ENCODE results near the gene UST. TPM values are rescaled to one million over a fixed set of nuclear protein-coding genes. Genes with fewer than 3 reads are reported as not detected.
"Not testable (repeated sequence)": the region's sequence is repeated elsewhere in the genome, so short reads cannot be mapped to it uniquely, and the experiment has no call there.

The UST gene
- total RNA-seq, 2 experiments from 2014 or later = 1.9 to 3.7 TPM

GRCh38 chr6:149102324-149102723 is 355.5 kb downstream of the UST start:
- intact Hi-C loops (cut with DNase I, micrococcal nuclease) = no loop called here
- Mint-ChIP-seq H3K27ac (no peak overlapping the region), H3K27me3 (no peaks in the 10 kb centered on the region), H3K9me3 (peaks cover 6% of the 10 kb centered on the region), H3K4me1 (ENCODE audit: low read depth) (no peaks in the 10 kb centered on the region), H3K4me3 (no peak overlapping the region), H3K36me3 (ENCODE audit: low read depth) (peaks cover 13% of the 10 kb centered on the region)
- Histone ChIP-seq H3K36me3 (ENCODE audit: insufficient read depth, low read length) (no peaks in the 10 kb centered on the region), H3K27me3 (ENCODE audit: control insufficient read depth in 1 of 2, insufficient read depth in 2 of 2, low read length in 2 of 2) (no peaks in the 10 kb centered on the region), H3K4me1 (ENCODE audit: insufficient read depth, low read length) (peaks cover 2% of the 10 kb centered on the region), H3K4me3 (ENCODE audit: low read length) (no peak overlapping the region), H3K27ac (ENCODE audit: low read depth in 1 of 2, low read length in 2 of 2) (no peak overlapping the region), H3K9me3 (ENCODE audit: control insufficient read depth in 1 of 2, insufficient read depth in 1 of 2, low read length in 2 of 2) (peaks cover 2 to 20% of the 10 kb centered on the region in 2 experiments)
- no peak for ATAC-seq (ENCODE audit: poor library complexity)
- no peak for DNase-seq
- POLR2A ChIA-PET = no interaction called here
- CTCF ChIA-PET = no interaction called here
- no peak for TF ChIP-seq CTCF (IDR thresholded peaks at IDR 0.05)

DNA sequence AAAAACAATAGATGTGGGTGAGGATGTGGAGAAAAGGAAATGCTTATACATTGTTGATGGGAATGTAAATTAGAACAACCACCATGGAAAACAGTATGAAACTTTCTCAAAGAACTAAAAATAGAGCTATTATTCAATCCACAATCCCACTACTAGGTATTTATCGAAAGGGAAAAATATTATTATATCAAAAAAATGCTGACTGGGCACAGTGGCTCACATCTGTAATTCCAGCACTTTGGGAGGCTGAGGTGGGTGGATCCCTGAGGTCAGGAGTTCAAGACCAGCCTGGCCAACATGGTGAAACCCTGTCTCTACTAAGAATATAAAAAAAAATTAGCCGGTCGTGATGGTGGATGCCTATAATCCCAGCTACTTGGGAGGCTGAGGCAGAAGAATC is 357.1 kb downstream of the UST start:
- H3K4me1 ChIP-seq (ENCODE audit: insufficient read depth, low read length); DNase-seq; H3K27me3 Mint-ChIP-seq; H3K27me3 ChIP-seq (ENCODE audit: control insufficient read depth in 1 of 2, insufficient read depth in 2 of 2, low read length in 2 of 2); intact Hi-C loops (cut with DNase I, micrococcal nuclease); H3K36me3 ChIP-seq (ENCODE audit: insufficient read depth, low read length); H3K9me3 ChIP-seq (ENCODE audit: control insufficient read depth in 1 of 2, insufficient read depth in 1 of 2, low read length in 2 of 2); H3K4me3 ChIP-seq (ENCODE audit: low read length); ATAC-seq (ENCODE audit: poor library complexity); H3K9me3 Mint-ChIP-seq; POLR2A ChIA-PET; H3K27ac Mint-ChIP-seq; H3K36me3 Mint-ChIP-seq (ENCODE audit: low read depth); H3K4me3 Mint-ChIP-seq; H3K4me1 Mint-ChIP-seq (ENCODE audit: low read depth); H3K27ac ChIP-seq (ENCODE audit: low read depth in 1 of 2, low read length in 2 of 2); CTCF ChIA-PET: not testable (repeated sequence)

- Histone ChIP-seq H3K4me3 (ENCODE audit: low read length) (no peak overlapping the region), H3K27ac (ENCODE audit: low read depth in 1 of 2, low read length in 2 of 2) (no peak overlapping the region), H3K4me1 (ENCODE audit: insufficient read depth, low read length) (no peaks in the 10 kb centered on the region), H3K27me3 (ENCODE audit: control insufficient read depth in 1 of 2, insufficient read depth in 2 of 2, low read length in 2 of 2) (no peaks in the 10 kb centered on the region), H3K9me3 (ENCODE audit: control insufficient read depth in 1 of 2, insufficient read depth in 1 of 2, low read length in 2 of 2) (no peaks in the 10 kb centered on the region), H3K36me3 (ENCODE audit: insufficient read depth, low read length) (no peaks in the 10 kb centered on the region)
- POLR2A ChIA-PET = no interaction called here
- no peaks in the 10 kb centered on the region for H3K9me3 Mint-ChIP-seq
- ATAC-seq (ENCODE audit: poor library complexity) (no peak), DNase-seq (no peak)
- H3K27me3 Mint-ChIP-seq = no peaks in the 10 kb centered on the region
- no peak overlapping the region for H3K4me3 Mint-ChIP-seq
- CTCF ChIA-PET = no interaction called here
- no peaks in the 10 kb centered on the region for H3K36me3 Mint-ChIP-seq (ENCODE audit: low read depth)
- H3K4me1 Mint-ChIP-seq (ENCODE audit: low read depth) = peaks cover 5% of the 10 kb centered on the region
- intact Hi-C loops (cut with DNase I, micrococcal nuclease) = no loop called here
- TF ChIP-seq CTCF (IDR thresholded peaks at IDR 0.05) = no peak
- no peak overlapping the region for H3K27ac Mint-ChIP-seq
These were observed 360.7 kb downstream of the UST start for GRCh38 chr6:149107520-149107919.

- H3K27me3 Mint-ChIP-seq = no peaks in the 10 kb centered on the region
These were observed 361.4 kb downstream of the UST start for GRCh38 chr6:149108038-149108748.

More at GRCh38 chr6:149108038-149108748, 361.4 kb downstream of the UST start:
- Histone ChIP-seq H3K4me1 (ENCODE audit: insufficient read depth, low read length) (peaks cover 5% of the 10 kb centered on the region), H3K27ac (ENCODE audit: low read depth in 1 of 2, low read length in 2 of 2) (no peak overlapping the region), H3K36me3 (ENCODE audit: insufficient read depth, low read length) (no peaks in the 10 kb centered on the region), H3K4me3 (ENCODE audit: low read length) (no peak overlapping the region), H3K27me3 (ENCODE audit: control insufficient read depth in 1 of 2, insufficient read depth in 2 of 2, low read length in 2 of 2) (no peaks in the 10 kb centered on the region), H3K9me3 (ENCODE audit: control insufficient read depth in 1 of 2, insufficient read depth in 1 of 2, low read length in 2 of 2) (no peaks in the 10 kb centered on the region)
- POLR2A ChIA-PET = no interaction called here
- intact Hi-C loops (cut with DNase I, micrococcal nuclease) = no loop called here
- ATAC-seq (ENCODE audit: poor library complexity) (no peak), DNase-seq (no peak)
- TF ChIP-seq CTCF (IDR thresholded peaks at IDR 0.05) = no peak
- CTCF ChIA-PET = no interaction called here
- Mint-ChIP-seq H3K9me3 (no peaks in the 10 kb centered on the region), H3K4me3 (no peak overlapping the region), H3K27ac (no peak overlapping the region), H3K36me3 (ENCODE audit: low read depth) (no peaks in the 10 kb centered on the region), H3K4me1 (ENCODE audit: low read depth) (peaks cover 12% of the 10 kb centered on the region)

Measured in CD4-positive, alpha-beta T cell (primary cell).